GM04503 (cell line): ENCODE data around the gene TMTC4.
"Not testable (repeated sequence)": the region's sequence is repeated elsewhere in the genome, so short reads cannot be mapped to it uniquely, and the experiment has no call there.

Experiments used
- DNase-seq: peaks from one replicate; pipeline ENCODE4 v3.0.0-alpha.2; 2012; ENCODE audit warnings: low read depth

The TMTC4 gene

GRCh38 chr13:100581504-100581903 lies 93.1 kb downstream of the TMTC4 start:
- no peak for DNase-seq

GRCh38 chr13:100581030-100581429 lies 93.6 kb downstream of the TMTC4 start:
- no peak for DNase-seq

GRCh38 chr13:100580045-100580444 lies 94.5 kb downstream of the TMTC4 start:
- no peak for DNase-seq

GRCh38 chr13:100577239-100577638 lies 97.4 kb downstream of the TMTC4 start:
- DNase-seq: not testable (repeated sequence)

DNA sequence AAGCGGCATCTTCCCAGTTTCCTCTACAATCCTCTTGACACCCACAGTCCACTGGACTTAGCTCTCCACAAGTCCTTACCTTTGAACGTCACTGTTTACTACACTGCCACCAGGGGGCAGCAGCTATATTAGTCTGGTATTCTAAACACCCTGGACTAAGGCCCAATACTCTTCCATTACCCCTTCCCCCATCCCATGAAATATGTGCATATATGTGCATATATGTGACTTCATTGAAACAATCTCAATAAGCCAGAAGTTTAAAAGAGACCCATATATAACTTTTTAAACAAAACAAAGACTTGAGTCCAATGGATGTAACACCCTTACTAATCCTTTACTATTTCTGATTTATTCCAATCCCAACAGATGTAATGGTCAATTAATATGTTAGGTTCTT lies 101.5 kb downstream of the TMTC4 start:
- no peak for DNase-seq

GRCh38 chr13:100566543-100566942 lies 108.1 kb downstream of the TMTC4 start:
- no peak for DNase-seq

DNA sequence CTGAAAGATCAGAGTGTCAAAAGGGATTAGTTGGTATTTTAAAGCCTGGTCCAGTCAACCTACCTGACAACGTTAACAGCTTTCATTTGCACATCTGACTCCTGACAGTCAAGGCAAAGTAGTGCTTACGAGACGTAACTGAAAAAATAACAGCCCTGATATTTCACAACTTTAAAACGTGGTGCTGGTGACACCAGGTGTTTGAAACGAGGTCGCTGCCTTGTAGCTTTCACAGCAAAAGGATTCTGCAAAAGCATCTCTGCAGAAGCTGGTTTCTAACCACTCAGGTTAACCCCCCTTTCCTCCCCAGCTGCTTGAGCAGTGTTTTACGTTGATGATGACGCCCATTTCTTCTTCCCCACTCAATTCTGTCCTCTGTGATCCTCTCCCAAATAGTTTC lies 109.3 kb downstream of the TMTC4 start:
- DNase-seq: no peak

GRCh38 chr13:100564444-100565223 lies 110.0 kb downstream of the TMTC4 start:
- no peak for DNase-seq

DNA sequence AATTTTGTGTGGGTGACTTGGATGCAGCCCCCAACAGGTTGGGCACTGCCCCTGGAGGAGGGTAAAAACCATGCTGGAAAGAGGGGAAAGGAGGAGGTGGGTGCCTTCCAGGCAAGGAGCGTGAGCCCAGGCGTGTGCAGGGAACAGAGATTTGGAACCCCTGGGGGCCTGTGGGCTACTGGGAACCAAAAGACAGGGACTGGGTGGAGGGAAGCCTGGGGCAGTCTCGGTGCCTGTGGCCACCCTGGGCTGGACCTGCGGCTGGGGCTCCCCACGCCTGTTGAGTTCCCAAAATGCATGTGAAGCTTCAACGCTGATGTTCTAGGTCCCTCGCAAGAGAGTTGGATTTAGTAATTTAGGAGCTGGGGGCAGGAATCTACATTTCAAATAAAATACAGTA lies 110.8 kb downstream of the TMTC4 start:
- DNase-seq: no peak

DNA sequence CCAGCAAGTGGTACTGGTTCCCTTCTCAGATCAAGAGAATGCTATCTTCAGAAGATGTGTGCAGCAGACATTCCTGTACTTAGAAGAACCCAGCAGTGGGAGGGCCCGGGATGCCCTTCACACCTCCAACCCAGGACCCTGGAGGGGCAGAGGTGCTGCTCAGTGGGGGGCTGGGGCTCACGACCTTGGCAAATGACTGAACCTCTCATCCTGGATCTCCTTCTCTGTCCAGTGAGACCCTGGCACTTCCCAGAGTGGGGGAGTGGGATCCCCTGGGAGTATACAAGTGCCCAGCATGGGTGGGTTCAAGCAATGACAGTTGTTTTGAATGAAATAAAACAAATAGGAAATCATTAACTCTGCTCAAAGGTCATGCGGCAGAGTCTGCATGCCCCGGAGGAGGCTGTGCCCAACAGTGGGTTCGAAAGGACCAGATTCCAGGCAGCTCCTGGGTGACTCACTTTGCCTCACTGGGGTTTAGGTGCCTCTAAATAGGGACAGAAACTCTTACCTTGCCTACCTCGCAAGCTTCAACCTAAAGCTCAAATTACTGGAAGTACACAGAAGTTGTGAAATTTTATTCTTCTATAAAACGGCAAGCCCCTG lies 112.9 kb downstream of the TMTC4 start:
- DNase-seq: no peak

- DNase-seq: no peak
These were observed 113.5 kb downstream of the TMTC4 start for GRCh38 chr13:100561158-100561499.

DNA sequence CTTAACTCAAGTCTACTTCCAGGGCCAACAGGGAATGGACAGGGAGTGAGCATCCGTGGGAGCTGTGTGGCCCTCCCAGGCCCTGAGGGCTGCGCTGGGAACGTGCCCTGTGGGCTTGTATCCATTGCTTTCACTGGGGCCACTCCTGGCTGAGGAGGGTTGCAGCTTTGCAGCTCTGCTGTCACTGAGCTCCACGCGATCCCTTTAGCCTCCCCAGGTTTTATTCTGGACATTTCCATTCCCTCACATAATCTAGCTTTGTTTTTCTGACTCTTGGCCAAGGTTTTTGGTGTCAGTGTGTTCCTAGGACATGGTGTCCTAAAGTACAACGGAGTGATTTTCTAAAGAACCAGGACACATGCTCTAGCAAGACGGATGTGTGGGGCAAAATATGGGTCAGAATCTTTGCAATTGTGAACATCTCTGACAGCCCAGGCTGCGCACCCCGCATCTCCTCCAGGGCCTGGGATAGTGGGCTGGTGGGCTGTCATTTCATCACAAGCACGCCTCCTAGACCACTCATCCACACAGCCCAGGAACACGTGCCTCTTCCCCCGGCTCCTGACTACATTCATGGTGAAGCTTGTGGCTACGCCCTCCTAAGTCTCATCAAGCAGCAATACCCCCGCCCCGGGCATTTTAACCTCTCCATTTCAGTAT lies 114.0 kb downstream of the TMTC4 start:
- no peak for DNase-seq

DNA sequence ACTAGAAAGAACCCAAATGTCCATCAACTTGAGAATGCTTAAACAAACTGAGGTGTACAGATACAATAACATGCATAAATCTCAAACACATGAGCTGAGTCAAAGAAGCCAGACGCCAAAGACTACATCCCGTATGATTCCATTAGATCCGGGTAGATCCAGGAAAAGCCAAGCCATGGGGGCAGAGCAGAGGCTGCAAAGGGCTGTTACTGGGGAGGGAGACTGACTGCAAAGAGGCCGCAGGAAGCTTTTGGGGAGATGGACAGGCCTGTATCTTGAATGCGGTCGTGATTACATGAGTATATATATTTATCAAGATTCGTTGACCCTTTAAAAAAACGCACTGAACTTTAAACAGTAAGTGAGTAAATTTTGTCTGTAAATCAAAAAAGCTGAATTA lies 114.7 kb downstream of the TMTC4 start:
- DNase-seq: no peak
